Keratinocyte (primary cell): Measurements from ENCODE around the gene AP3B1. TPM values are rescaled to one million over a fixed set of nuclear protein-coding genes. Genes with fewer than 3 reads are reported as not detected.

Experiments used
- DNase-seq: peaks from one replicate; pipeline ENCODE4 v3.0.0-alpha.2; 2011; ENCODE audit warnings: low read depth, missing footprints, low spot score
- FAIRE-seq: peaks from 2 replicates; lab custom pipeline; 2011; peaks lifted over from hg19 to GRCh38; lab: Jason Lieb, UNC
- H2AFZ ChIP-seq: 2 replicates; pipeline ENCODE4 v1.6.0; 2012; ENCODE audit warnings: low read length, control low read depth, inconsistent platforms; ENCODE audit not compliant: control insufficient read depth
- H3K27ac ChIP-seq: 2 replicates; pipeline ENCODE4 v1.5.1; 2011; ENCODE audit warnings: low read length; ENCODE audit not compliant: control insufficient read depth, insufficient read depth
- H3K27me3 ChIP-seq: 3 replicates; pipeline ENCODE4 v1.6.0; 2011; ENCODE audit warnings: low read length; ENCODE audit not compliant: control insufficient read depth, insufficient read depth; ENCODE audit errors: extremely low read depth
- H3K36me3 ChIP-seq, 2 experiments: 2 replicates in 1 of 2; 3 replicates in 1 of 2; pipeline ENCODE4 v1.5.1; 2011; ENCODE audit warnings: low read length in 2 of 2, mild to moderate bottlenecking in 1 of 2; ENCODE audit not compliant: control insufficient read depth in 2 of 2, insufficient read depth in 2 of 2; ENCODE audit errors: extremely low read depth in 1 of 2
- H3K4me1 ChIP-seq: 3 replicates; pipeline ENCODE4 v1.5.1; 2011; ENCODE audit warnings: low read length; ENCODE audit not compliant: control insufficient read depth, insufficient read depth; ENCODE audit errors: extremely low read depth
- H3K4me2 ChIP-seq: 3 replicates; pipeline ENCODE4 v1.6.0; 2011; ENCODE audit warnings: low read depth, low read length; ENCODE audit not compliant: control insufficient read depth, insufficient read depth; ENCODE audit errors: extremely low read depth
- H3K4me3 ChIP-seq, 3 experiments: fragments of 200-600 bp in 1 of 3; sonication (generic) in 1 of 3; 2 replicates in 2 of 3; 3 replicates in 1 of 3; pipeline ENCODE4 v1.5.1; 2011 to 2016; ENCODE audit warnings: low read length in 3 of 3, mild to moderate bottlenecking in 3 of 3, control low read depth in 2 of 3, inconsistent platforms in 1 of 3, low read depth in 1 of 3, mixed read lengths in 1 of 3, mixed run types in 1 of 3, moderate library complexity in 1 of 3; ENCODE audit not compliant: control insufficient read depth in 2 of 3, insufficient read depth in 2 of 3; ENCODE audit errors: extremely low read depth in 1 of 3
- H3K79me2 ChIP-seq: 2 replicates; pipeline ENCODE4 v1.6.0; 2012; ENCODE audit warnings: low read length; ENCODE audit not compliant: control insufficient read depth, insufficient read depth
- H3K9ac ChIP-seq: 3 replicates; pipeline ENCODE4 v1.6.0; 2011; ENCODE audit warnings: low read length; ENCODE audit not compliant: control insufficient read depth, insufficient read depth; ENCODE audit errors: extremely low read depth
- H3K9me1 ChIP-seq: 3 replicates; pipeline ENCODE4 v1.6.0; 2011; ENCODE audit warnings: low read length; ENCODE audit not compliant: control insufficient read depth, insufficient read depth; ENCODE audit errors: extremely low read depth
- H3K9me3 ChIP-seq: 2 replicates; pipeline ENCODE4 v1.5.1; 2012; ENCODE audit warnings: low read depth, low read length; ENCODE audit not compliant: control insufficient read depth
- H4K20me1 ChIP-seq: 3 replicates; pipeline ENCODE4 v1.6.0; 2011; ENCODE audit warnings: low read length; ENCODE audit not compliant: control insufficient read depth, insufficient read depth; ENCODE audit errors: extremely low read depth
- CTCF ChIP-seq, 3 experiments: IDR thresholded peaks in 1 of 3; conservative IDR thresholded peaks in 1 of 3; optimal IDR thresholded peaks in 1 of 3; 2 replicates in 2 of 3; 3 replicates in 1 of 3; pipeline versions ENCODE3 to v1.5.1; 2011; ENCODE audit warnings: low read length in 3 of 3, mild to moderate bottlenecking in 3 of 3, moderate library complexity in 2 of 3, control low read depth in 1 of 3, inconsistent platforms in 1 of 3; ENCODE audit not compliant: insufficient read depth in 2 of 3; ENCODE audit errors: extremely low read depth in 1 of 3
- EZH2 ChIP-seq: IDR thresholded peaks from one replicate; pipeline ENCODE4 v1.6.1; 2012; ENCODE audit warnings: inconsistent platforms, mild to moderate bottlenecking, low read length, moderate library complexity
- dilution Hi-C: fragments of 300-500 bp; cut with MboI; formaldehyde crosslinking; loops from one replicate; pipeline ENCODE4 v1.7.0; 2020; ENCODE audit warnings: low sequenced_read_pairs; ENCODE audit not compliant: extremely low pct_ligation_motif_present
- polyA plus RNA-seq, 5 experiments: library from polyadenylated mRNA; depleted of rRNA in 3 of 5; stranded (reverse) in 3 of 5; stranded (forward) in 1 of 5; unstranded in 1 of 5; fragments of >200 nt; gene quantifications; 1 replicate in 1 of 5; 2 replicates in 3 of 5; 3 replicates in 1 of 5; pipeline versions ENCODE4 v1.2.1 to v1.2.3, GENCODE V29; 2011 to 2012; ENCODE audit warnings: missing spikeins in 2 of 5, low read depth in 1 of 5, low replicate concordance in 1 of 5

Gene AP3B1
- polyA plus RNA-seq, 1 donor (not counting 4 experiments of a cell fraction or from before 2014, with no cell fraction given) = 65.1 TPM

GRCh38 chr5:78318337-78318736 lies 23.8 kb upstream of the AP3B1 start:
- Histone ChIP-seq H2AFZ (no peak overlapping the region), H3K9ac (no peak overlapping the region), H3K4me3 (no peak overlapping the region), H3K27ac (no peak overlapping the region), H3K79me2 (no peaks in the 10 kb centered on the region), H4K20me1 (no peaks in the 10 kb centered on the region), H3K9me1 (no peaks in the 10 kb centered on the region), H3K9me3 (no peaks in the 10 kb centered on the region), H3K4me1 (no peaks in the 10 kb centered on the region), H3K36me3 (no peaks in the 10 kb centered on the region), H3K27me3 (no peaks in the 10 kb centered on the region), H3K4me2 (no peak overlapping the region)
- TF ChIP-seq EZH2 (no peak), CTCF (optimal IDR thresholded peaks at IDR 0.05 in 1 of 3, IDR thresholded peaks at IDR 0.05 in 1 of 3, conservative IDR thresholded peaks at IDR 0.05 in 1 of 3; ENCODE audit: extremely low read depth in 1 of 3, insufficient read depth in 2 of 3, low read length in 3 of 3) (no peak)
- FAIRE-seq (no peak), DNase-seq (no peak)
- dilution Hi-C loops = no loop called here

GRCh38 chr5:78317515-78317914 lies 23.0 kb upstream of the AP3B1 start:
- FAIRE-seq (no peak), DNase-seq (no peak)
- no peaks in the 10 kb centered on the region for H4K20me1 ChIP-seq
- no peaks in the 10 kb centered on the region for H3K79me2 ChIP-seq
- no peak overlapping the region for H2AFZ ChIP-seq
- H3K9ac ChIP-seq = no peak overlapping the region
- H3K9me1 ChIP-seq = no peaks in the 10 kb centered on the region
- no peak overlapping the region for H3K27ac ChIP-seq
- dilution Hi-C loops = no loop called here
- no peak overlapping the region for H3K4me2 ChIP-seq
- no peak overlapping the region for H3K4me3 ChIP-seq
- H3K36me3 ChIP-seq = no peaks in the 10 kb centered on the region
- no peaks in the 10 kb centered on the region for H3K4me1 ChIP-seq
- no peaks in the 10 kb centered on the region for H3K27me3 ChIP-seq
- no peak for TF ChIP-seq CTCF (optimal IDR thresholded peaks at IDR 0.05 in 1 of 3, IDR thresholded peaks at IDR 0.05 in 1 of 3, conservative IDR thresholded peaks at IDR 0.05 in 1 of 3; ENCODE audit: extremely low read depth in 1 of 3, insufficient read depth in 2 of 3, low read length in 3 of 3)
- no peak for TF ChIP-seq EZH2
- H3K9me3 ChIP-seq = no peaks in the 10 kb centered on the region
